Measurements from ENCODE around the gene COL4A1.
A peak's percentile ranks its signal among the peaks of the same experiment; 100 is the strongest.

COL4A1 gene

DNA sequence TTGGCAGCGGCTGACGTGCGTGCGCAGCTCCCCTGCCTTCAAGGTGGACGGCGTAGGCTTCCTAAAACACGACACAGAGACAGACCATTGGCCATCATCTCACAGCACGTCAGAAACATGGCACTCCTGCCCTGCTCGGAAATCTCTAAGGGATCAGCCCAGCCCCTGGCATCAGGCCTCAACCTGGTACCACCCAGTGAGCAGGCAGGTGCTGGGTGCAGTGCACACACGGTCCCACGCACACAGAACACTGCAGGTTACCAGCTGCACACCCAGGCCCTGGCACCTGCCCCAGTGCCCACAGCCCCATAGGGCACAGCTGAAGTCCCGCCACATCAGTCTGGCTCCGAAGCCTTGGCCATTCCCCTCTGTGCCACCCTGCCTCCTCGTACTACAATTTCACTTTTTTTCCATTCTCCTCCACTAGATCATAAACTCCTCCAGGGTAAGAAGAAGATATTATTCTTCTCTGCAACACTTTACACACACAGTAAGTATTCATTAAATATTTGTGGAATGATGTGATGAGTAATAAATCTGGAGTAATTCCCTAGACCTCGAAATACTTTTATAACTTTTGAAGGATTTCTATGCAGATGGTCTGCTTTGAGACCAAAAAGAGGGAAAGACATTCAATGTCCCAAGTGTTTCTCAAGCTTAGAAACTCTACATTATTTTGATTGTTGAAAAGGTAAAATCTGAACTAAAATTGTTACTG, 156.4 kb downstream of the COL4A1 start:
- peak; percentile 62 for DNase-seq

DNA sequence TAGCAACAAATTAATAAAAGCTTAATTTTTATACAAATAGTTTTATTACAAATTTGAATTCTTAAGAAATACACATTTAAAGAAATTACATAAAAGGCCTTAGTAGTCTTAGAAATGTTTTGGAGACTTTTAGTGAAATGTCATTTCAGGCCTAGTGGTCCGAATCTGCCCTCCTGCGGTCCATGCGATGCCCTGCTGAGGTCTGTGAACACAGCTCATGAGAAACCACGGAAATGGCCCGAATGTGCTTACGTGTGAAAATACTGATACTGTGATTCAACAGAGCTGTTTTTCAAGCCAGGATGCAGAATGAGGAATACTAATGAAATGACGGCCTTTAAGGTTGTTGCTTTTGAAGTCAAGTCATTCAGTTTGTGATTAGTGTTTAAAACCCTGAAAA, 157.9 kb downstream of the COL4A1 start:
- DNase-seq: no peak

DNA sequence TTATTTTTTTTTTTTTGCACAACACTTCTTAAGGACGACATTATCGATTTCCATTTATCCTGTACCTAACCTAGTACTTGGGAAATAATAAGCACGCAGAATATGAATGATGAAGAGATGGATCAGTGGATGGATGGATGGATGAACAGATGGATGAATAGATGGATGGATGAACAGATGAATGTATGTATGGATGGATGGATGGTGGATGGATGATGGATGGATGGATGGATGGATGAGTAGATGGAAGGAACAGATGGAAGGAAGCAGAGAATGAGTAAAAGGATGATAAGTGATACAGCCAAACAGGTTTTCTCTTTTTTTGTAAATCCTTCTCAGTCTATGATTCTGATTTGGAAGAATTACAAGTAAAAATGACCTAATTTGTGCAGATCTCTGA, 166.9 kb downstream of the COL4A1 start:
- no peak for DNase-seq

DNA sequence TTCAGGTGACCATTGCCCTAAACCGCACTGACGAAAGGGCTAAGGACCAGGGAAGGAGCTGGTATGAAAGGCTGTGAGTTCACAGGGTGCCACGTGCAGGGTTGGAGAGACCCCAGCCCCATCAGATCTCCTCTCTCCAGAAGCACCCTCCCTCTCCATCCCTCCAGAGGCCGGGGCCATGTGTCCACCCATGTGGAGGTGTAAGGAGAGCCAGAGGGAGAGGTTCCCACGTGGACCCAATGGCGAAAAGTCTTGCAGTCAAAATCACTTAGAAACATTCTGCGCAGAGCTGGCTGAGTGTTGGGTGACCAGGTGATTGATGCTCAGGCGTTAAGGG, 168.3 kb downstream of the COL4A1 start:
- no peak for DNase-seq

DNA sequence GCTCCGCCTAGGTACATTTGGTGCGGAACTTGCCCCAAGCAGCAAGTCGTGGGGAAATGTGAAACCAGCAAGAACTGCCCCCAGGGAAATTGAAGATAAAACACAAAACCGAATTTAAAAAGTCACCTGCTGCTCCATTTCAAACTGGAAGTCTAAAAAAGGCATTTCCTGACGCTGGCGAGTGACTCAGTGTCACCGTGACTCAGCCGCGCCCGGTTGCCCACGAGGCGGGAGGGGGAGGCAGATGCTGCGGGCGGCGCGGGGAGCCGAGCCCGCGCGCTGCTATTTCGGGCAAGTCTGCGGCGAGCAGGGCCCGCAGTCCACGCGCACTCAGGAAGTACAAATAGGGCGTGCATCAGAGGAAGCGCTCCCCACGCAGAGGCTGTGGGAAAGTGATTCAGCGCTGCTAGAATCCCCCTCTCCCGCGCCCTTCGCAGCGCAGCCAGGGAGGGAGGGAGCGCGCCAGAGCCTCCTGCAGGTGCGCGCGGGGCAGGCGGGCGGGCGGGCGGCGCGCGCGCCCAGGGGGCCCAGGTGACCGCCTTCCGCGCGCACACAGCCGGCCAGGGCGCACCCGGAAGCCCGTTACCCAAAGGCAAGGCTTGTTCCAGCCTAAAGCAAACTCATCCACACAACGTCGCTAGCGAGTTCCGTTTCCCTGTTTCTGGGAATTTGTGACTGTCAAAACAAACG, 168.8 kb downstream of the COL4A1 start:
- peak; percentile 70 for DNase-seq

DNA sequence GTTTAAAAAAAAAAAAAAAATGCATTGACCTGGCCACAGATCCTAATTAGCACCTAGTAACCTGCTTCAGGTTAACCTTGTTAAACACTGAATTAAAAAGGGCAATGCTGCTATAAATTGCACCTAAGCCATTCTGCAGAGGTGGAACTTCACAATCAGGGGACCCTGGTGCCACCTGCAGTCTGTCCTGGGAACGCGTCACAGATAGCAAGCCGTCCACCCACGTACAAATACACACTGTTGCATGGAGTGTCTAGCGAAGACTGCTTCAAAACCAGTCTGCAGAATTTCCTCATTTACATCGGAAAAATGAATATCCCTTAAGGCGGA, 169.3 kb downstream of the COL4A1 start:
- peak; percentile 21 for DNase-seq

DNA sequence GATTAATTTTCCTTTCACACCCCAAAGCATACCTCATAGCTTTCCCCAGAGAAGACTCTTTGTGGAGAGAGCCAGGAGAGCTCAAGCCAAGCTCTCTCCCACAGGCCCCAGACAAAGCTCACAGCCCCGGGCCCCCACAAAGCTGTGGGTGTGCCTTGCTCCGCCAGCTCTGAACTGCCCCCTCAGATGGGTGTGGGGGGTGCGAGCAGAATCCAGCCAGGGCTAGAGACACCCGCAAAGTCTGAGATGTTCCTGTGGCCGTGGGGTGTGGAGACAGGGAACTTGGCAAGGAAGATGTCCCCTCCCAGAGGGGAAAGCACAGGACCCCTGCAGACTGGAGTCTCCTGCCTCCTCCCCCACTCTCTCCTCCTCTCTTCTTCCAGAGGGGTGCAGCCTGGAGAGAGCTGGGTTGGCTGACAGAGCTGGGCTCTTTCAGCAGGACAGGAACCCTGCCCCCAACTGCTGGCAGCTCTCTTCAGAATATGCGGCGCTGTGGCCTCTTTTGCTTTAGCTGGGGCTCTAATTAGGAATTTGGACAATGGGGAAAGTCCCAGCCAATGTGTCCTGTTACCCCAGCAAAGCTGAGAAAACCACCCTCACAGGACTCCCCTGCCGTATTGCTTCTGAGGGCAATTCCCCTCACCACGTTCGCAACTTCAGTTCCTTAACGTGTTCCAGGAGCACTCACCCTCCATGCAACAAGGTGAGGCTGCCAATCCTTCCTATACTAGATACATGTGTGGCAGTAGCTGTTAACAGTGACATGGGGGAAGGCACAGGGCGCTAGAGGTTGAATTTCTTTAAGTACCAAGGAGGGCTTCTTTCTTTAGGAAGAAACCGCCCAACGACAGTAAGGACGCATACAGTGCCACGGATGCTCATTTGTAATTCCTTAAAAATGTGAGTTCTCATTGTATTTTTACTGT, 170.0 kb downstream of the COL4A1 start:
- DNase-seq: no peak

DNA sequence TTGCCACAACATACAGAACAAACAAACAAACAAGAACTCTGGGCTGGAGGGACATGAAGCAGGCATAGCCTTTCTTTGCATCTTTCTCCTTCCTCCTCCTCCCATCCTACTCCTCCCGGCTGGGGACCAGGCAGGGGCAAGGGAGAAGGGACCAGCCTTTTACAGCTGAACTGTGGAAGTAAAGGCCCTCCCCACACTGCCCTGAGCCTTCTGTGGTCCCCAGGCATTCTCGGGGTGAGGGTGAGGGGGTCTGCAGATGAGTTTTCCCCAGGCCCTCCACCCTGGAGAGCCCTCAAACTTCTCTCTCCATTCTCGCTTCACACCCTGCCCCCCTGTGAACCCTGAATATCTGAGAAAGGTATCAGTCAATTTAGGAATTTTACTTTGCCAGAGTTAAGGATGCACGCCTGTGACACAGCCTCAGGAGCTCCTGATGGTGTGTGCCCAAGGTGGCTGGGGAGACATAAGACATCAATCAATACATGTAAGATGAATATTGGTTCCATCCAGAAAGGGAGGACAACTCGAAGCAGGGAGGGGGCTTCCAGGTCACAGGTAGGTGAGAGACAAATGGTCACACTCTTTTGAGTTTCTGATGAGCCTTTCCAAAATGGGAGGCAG, 170.9 kb downstream of the COL4A1 start:
- no peak for DNase-seq

DNA sequence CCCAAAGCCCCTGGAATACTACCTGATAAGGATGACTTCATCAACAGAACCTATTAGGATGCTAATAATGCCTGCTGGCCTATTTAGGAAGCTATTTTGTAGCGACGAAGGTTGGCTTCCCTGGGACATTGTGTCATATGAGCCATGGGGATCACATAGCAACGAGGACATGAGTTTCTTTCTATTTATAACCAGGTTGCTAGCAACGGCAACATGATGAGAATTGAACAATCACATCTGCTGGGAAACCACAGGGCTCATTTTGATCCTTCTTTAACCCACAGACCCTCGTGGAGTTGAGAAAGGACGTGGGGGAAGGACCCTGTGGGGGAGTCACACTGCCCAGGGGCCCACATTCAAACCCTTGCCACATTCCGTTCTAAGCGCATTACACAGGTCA, 172.2 kb downstream of the COL4A1 start:
- no peak for DNase-seq

DNA sequence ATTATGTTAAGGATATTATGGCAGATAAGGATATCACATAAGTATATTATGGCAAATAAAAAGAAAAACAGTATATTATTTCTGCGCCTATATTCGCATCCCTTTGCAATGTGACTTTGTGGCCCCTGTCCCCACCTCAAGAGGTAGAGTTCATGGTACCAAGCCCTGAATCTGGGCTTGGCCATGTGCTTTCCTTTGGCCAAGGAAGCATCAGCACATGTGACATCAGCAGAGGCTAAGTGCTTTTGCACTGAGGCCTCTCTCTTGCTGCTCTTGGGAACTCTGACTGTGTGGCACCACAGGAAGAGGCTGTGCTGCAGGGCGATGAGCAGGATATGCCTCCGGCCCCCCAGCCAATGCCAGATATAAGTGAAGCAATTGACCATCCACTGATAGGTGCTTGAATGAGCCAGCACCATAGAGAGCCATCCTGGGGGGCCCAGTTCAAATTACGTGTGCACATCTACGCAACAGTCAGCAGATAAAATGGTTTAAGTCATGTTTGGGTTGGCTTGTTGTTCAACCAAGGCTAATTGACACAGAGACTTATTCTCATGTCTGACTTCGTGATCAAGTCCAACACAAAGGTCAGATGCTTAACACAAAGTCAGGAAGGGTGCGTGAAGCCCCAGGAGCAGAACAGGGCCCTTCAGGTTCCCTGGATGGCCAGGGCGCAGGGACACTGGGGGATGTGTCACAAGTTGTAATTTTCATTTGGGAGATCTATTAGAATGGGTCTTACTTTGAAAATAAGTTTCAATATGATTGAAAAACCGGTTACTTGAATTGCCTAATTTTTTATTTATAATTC, 173.3 kb downstream of the COL4A1 start:
- DNase-seq: no peak

DNA sequence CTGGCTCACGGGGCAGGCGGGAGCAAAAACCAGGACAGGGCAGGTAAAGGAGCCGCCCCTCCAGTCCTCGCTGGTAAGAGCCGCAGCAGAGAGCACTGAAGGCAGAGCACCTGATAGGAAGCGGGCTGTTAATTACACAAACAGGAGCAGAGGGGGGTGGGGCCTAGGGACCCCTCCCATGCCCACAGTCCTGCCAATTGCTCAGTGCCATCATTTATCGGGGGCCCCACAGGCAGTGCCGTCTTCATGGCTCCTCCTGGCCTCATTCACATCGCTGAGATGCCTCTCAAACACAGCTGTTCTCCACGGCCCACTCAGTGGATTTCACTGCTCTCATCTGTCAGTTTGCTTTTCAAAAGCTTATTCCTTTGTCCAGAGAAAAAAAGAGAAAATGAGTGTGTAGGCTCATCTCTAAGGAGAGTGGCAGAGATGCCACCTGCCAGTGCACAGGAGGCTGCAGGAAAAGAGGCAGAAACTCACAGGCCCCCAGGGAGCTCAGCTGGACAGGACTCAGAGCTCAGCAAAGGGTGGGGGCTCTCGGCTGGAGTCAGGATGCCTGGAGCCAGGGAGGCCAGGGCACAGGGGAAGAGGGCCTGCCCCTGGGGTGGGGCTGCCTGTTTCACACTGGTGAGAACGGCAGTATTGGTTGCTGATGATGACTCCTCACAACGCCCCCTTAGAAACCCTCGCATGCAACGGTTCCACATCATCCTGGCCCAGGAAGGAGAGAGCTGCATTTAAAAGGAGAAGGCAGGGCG, 174.6 kb downstream of the COL4A1 start:
- no peak for DNase-seq

DNA sequence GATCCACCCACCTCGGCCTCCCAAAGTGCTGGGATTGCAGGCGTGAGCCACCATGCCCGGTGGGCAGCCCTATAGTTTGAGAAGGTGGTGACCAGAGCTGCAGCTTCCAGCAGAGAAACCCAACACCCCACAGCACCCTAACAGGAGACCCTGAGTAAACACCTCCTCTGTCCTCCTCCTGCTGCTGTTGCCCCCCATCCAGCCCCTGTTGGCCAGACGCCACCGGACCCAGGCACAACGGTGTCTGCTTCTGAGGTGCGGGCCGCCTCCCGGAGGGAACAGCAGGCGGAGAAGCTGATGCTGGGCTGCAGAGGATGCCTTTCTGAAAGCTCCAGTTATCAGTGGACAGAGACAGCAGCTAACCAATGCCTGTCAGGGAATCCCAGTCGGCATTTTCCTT, 175.5 kb downstream of the COL4A1 start:
- no peak for DNase-seq

DNA sequence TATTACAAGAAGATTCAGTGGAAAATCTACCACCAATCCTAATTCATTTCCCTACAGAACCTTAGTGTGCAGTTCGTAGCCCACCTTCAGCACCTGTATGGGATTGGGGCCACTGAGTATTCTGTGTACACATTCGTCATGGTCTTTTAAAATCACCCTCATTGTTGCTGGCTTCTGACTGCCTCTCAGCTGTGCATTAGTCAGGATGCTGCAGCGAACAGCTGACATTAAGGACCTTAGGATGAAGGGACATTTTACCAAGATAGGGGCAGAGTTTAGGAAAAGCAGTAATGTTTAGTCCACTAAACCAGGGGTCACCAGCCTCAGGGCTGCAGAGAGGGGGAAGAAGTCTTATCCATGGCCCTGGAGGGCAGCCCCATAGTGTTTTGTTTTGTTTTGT, 176.5 kb downstream of the COL4A1 start:
- DNase-seq: no peak

DNA sequence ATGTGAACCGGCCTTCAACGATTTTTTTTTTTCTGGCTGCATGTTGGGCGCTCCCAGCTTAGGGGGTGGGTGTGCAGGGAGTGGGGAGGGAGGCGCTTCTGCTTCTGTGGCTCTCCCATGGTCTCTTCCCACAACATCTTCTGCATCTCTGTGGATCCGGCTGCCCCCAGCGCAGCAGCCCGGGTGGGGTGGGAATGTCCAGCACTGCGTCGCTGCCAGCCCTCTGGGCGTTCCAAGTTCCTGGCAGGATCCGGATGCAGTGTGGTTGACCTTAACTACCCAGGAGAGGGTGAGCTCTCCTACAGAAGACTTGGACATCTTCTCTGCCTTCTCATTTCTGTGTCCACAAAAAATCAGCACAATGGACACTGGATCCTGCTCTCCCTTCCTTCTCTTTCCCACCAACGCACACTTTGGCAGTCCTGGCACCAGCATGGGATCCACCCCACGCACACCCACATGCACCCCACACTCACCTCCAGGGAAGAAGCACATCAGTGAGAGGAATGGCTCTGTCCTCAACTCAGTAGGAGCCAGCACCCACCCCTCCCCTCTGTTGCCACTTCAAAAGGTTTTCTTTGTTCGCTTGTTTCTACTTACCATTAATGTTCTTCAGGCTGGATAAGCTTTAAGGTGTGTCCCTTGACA, 177.3 kb downstream of the COL4A1 start:
- no peak for DNase-seq

DNA sequence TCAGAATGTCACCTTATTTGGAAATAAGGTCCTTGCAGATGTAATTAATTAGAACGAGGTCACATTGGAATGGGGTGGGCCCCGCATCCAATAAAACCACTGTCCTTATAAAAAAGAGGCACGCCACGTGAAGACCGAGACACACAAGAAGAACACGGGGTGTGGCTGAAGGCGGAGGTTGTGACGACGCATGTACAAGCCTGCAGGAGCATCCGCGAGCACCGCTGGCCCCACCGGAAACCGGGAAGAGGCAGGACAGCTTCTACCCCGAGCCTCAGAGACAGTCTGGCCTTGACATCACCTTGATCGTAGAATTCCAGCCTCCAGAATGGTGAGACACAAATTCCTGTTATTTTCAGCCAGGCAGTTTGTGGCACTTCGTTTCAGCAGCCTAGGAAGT, 177.9 kb downstream of the COL4A1 start:
- no peak for DNase-seq

DNA sequence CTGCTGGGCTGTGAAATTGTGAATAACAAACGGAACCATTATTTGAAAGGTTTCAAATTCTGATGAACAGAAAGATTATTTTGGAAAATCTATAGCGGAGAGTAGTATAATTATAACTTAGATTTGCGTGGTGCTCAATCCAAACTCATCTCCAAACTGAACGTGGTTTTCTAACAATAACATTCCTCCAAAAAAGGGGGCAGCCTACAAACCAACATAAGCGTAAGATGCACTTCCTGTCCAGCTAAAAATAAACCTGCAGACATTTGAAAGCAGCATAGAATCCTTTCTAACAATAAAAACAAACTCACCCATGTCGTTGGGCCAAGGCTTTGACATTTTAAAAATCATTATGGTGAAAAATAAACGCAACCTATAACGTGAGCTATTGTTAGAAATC, 178.4 kb downstream of the COL4A1 start:
- no peak for DNase-seq

DNA sequence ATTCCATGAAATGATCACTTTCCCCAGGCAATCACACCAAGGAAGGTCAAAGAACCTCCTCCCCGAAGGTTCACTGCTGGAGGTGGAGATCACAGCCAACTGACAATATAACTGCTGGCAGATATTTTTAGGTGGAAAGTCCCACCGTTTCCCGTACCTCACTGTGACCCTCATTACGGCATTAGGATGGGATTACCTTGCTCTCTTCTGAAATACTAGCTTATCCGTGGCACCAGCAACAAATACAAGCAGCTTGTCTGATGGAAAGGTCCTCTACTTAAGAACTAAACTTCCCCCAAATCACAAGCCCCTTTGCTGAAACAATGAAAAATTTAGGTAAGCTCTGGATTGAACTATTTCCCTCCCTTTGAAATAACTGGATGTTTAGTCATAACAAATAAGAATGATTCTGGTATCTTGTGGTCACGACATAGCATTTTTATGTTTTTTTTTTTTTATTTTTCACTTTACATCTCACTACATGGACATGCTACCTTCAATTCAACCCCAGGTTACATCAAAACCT, 178.9 kb downstream of the COL4A1 start:
- peak; percentile 65 for DNase-seq

DNA sequence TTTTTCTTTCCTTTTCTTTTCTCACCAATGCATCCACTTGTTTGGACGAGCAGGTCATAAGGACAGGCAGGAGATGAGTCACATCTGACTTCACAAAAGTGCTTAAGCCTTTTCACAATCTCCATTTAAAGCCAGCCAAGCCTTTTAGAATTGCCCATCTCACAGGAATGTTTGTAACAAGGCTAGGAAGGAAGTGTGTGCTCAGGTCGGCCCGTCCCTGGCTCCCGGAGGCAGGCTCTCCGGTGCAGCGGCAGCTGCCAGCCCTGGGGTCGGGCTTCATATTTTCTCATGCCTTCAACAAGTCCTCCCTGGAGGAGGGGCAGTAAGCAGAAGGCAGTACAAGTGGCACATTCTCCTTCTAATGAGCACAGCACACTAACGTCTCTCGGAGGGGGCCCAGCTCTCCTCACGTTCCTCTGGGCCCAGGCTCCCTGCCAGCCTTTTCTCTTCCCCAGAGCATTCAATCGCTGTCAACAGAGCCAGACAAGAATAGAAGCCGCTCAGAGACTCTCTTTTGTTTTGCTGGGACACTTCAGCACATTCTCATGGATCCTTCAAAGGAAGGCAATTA, 180.5 kb downstream of the COL4A1 start:
- DNase-seq: peak; percentile 94

DNA sequence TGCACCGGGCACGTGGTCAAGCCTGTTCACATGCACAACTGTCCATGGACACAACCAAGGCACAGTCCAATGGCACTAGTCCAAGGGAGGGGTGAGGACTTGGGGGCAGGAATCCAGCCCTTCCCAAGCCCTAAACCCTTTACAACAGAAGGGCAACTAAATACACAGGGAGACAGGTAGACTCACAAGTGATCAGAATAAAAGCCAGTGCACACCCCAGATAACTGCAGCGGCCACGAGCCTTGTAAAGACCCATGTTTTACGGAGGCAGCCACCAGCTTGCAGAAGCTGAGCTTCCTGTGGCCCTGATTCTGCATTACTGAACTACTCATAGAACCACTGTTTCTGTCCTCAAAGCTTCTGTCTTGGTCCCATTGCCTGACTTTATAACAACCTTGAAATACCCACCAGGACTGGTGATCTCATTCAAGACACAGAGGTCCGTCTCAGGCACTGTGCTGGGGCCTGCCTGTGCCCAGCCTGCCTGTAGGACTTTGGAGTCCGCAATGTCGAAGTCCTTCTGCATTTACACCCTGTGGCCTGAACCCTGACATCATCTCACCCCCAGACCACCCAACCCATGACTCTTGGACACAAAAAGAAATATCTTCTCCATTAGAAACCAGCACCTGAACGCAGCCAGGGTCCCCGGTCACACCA, 181.2 kb downstream of the COL4A1 start:
- DNase-seq: no peak

DNA sequence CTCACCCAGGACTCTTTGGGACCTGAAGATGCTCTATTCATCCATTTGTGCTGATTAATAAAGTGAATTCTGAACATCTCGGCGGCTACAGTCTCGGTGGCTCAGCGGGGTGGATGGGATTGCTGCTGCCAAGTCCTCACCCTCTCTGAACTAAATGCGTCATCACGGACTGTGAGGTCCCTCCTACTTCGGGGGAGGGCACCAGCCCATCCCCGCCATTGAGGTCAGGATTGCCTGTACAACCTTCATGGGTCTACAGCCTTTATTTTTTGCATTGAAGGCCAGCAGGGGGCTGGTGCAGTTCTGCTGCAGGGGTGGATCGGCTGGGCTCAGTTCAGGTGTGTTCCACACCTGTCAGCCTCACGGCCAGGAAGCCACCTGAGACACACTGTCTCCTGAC, 181.8 kb downstream of the COL4A1 start:
- no peak for DNase-seq
